Thoracic aorta (tissue), 2 donors: ENCODE data around the gene ACR. TPM values are rescaled to one million over a fixed set of nuclear protein-coding genes. Genes with fewer than 3 reads are reported as not detected.

Experiments
- ATAC-seq: fragments of 150-250 bp; one replicate; pipeline ENCODE4 v1.8.0; 2017; ENCODE audit warnings: low read depth; ENCODE audit not compliant: insufficient number of reproducible peaks, low FRiP score
- DNase-seq: peaks from one replicate; pipeline ENCODE4 v3.0.0-alpha.2; 2020; ENCODE audit warnings: low spot score
- H3K27ac ChIP-seq, 2 donors: fragments of 200-600 bp; sonication (generic); 1 replicate in 1 of 2; 2 replicates in 1 of 2; pipeline ENCODE4 v1.5.1; 2016; ENCODE audit warnings: mild to moderate bottlenecking in 2 of 2, moderate library complexity in 2 of 2
- H3K27me3 ChIP-seq: fragments of 200-600 bp; sonication (generic); replicated peaks from 2 replicates; pipeline ENCODE4 v1.6.0; 2016; ENCODE audit warnings: mild to moderate bottlenecking; ENCODE audit not compliant: insufficient read depth
- H3K36me3 ChIP-seq: fragments of 200-600 bp; sonication (generic); one replicate; pipeline ENCODE4 v1.5.1; 2016
- H3K4me1 ChIP-seq, 2 donors: fragments of 200-600 bp; sonication (generic); 1 replicate in 1 of 2; 2 replicates in 1 of 2; pipeline versions ENCODE4 v1.5.1 to v1.6.0; 2016; ENCODE audit warnings: low read depth in 2 of 2, mild to moderate bottlenecking in 1 of 2; ENCODE audit not compliant: control insufficient read depth in 1 of 2
- H3K4me3 ChIP-seq: fragments of 200-600 bp; sonication (generic); 2 replicates; pipeline ENCODE4 v1.5.1; 2016; ENCODE audit warnings: mild to moderate bottlenecking
- H3K9me3 ChIP-seq: fragments of 200-600 bp; sonication (generic); 2 replicates; pipeline ENCODE4 v1.5.1; 2016
- total RNA-seq, 2 donors: library from RNA; depleted of rRNA; stranded (reverse); fragments of >200 nt; gene quantifications; one replicate each; pipeline versions ENCODE4 v1.1.0 to v1.2.3, GENCODE V29; 2016
- TF ChIP-seq, protein P1 (sequence below): fragments of 200-600 bp; sonication (generic); IDR thresholded peaks from one replicate; pipeline ENCODE4 v1.5.1; 2019; ENCODE audit warnings: antibody characterized with exemption

ACR gene
- total RNA-seq, 2 donors from 2014 or later, result not detected

DNA sequence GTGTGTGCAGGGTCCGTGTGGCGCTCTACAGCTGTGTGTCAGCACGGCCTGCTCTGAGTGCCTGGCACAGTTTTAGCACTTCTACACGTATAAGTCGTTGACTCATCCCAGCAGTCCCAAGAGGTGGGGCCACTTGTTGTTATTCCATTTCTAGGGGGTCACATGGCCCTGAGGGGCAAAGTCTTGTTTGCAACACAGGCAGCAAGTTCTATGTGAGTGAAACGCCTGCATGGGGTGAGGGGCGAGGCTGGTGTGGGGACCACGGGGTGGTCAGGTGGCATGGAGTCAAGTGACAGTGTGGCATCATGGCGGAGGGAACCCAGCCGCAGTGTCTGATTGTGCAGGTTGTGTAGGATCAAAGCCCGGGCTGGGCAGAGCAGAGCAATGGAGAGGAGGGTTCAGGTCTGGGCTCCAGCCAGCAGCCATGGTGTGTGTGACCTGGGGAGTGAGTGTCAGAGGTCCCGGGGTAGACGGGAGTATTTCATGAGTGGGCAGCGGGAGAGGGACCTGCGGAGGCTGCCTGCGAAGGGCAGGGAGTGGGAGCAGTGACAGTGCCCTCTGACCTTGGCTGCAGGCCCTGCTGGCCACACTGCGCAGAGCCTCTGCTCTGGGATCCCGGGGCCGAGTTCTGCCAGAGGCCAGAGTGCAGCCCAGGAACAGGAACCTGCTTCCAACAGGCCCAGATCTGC, 37.5 kb upstream of the ACR start:
- no peak for ATAC-seq
- no peak for DNase-seq
- TF ChIP-seq, protein P1, sequence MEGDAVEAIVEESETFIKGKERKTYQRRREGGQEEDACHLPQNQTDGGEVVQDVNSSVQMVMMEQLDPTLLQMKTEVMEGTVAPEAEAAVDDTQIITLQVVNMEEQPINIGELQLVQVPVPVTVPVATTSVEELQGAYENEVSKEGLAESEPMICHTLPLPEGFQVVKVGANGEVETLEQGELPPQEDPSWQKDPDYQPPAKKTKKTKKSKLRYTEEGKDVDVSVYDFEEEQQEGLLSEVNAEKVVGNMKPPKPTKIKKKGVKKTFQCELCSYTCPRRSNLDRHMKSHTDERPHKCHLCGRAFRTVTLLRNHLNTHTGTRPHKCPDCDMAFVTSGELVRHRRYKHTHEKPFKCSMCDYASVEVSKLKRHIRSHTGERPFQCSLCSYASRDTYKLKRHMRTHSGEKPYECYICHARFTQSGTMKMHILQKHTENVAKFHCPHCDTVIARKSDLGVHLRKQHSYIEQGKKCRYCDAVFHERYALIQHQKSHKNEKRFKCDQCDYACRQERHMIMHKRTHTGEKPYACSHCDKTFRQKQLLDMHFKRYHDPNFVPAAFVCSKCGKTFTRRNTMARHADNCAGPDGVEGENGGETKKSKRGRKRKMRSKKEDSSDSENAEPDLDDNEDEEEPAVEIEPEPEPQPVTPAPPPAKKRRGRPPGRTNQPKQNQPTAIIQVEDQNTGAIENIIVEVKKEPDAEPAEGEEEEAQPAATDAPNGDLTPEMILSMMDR, result no peak
- Histone ChIP-seq H3K9me3 (no peaks in the 10 kb centered on the region), H3K4me1 (peaks cover 0 to 4% of the 10 kb centered on the region in 2 donors), H3K36me3 (no peaks in the 10 kb centered on the region), H3K4me3 (no peak overlapping the region), H3K27ac (no peak overlapping the region), H3K27me3 (no peaks in the 10 kb centered on the region)

DNA sequence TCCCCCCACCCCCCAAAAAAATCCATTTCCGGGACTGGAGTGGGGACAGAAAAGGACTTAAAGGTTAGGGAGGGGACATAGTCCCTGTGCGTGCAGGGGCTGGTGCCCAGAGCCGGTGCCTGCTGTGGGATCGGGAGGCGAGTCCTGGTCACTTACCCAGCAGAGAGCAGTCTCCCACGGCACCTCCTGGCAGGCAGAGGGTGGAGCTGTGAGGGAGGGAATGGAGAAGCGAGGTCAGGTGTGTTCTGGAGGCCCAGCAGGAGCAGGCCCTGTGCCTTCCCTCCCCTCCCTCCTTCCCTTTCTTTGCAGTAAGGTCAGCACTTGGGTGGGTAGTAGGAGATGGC, 37.0 kb upstream of the ACR start:
- no peak overlapping the region for H3K27ac ChIP-seq
- ATAC-seq (no peak), DNase-seq (no peak)
- no peaks in the 10 kb centered on the region for H3K9me3 ChIP-seq
- H3K4me3 ChIP-seq, result no peak overlapping the region
- peaks cover 0 to 4% of the 10 kb centered on the region in 2 donors for H3K4me1 ChIP-seq
- TF ChIP-seq, protein P1, result no peak
- H3K27me3 ChIP-seq, result no peaks in the 10 kb centered on the region
- H3K36me3 ChIP-seq, result no peaks in the 10 kb centered on the region

DNA sequence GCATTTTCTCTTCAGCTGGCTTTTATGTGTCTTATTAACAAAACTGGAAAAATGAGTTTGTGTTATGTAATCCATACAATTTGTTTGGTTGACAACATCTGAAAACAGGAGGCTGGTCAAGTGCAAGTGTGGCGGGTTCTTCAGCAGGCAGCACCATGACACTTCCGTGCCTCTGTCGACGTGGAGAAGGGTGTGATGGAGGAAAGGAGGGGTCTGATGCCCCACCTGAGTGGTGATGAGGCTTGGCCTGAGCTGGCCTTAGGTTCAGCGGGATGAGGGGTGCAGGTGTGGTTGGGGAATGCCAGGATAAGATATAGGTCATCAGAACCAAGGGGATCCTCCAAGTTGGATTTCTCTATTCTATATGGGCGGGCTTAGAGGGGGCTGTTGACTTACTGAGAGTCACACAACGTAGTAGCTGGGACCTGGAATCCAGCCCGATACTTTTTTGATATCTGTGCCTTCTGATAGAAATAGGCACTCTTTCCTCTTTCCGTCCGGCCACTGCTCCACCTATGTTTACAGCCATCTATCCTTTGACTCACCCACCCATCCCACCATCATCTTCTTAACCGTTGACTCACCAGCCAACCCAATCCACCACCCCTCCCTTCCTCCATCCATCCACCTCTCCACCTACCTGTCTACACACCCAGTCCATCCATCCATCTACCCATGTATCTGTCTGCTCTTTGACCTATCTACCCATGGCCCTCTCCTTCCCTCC, 36.4 kb upstream of the ACR start:
- H3K4me1 ChIP-seq, result peaks cover 0 to 4% of the 10 kb centered on the region in 2 donors
- H3K27me3 ChIP-seq, result no peaks in the 10 kb centered on the region
- TF ChIP-seq, protein P1, result no peak
- DNase-seq (no peak), ATAC-seq (no peak)
- H3K36me3 ChIP-seq, result no peaks in the 10 kb centered on the region
- no peak overlapping the region for H3K27ac ChIP-seq
- no peak overlapping the region for H3K4me3 ChIP-seq
- no peaks in the 10 kb centered on the region for H3K9me3 ChIP-seq

DNA sequence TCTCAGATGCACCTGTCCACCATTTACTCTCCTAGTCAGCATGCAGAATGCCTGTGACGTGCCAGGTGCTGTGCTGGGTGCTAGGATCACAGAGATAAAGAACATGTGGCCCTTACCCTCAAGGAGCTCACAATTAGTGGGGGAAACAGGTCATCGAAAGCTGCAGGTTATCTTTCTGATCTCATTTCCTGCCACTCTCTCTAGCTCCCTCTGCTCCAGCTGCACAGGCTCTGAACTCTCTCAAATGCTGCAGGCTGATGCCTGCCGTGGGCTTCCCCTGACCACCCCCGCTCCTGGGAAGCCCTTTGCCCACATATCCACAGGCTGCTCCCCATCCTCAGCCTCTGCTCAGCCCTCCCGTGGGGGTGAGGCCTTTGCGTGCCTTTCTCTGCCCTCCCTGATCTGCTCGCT, 35.7 kb upstream of the ACR start:
- H3K4me3 ChIP-seq, result no peak overlapping the region
- DNase-seq (no peak), ATAC-seq (no peak)
- H3K4me1 ChIP-seq, result peaks cover 0 to 4% of the 10 kb centered on the region in 2 donors
- no peaks in the 10 kb centered on the region for H3K27me3 ChIP-seq
- TF ChIP-seq, protein P1, result no peak
- H3K27ac ChIP-seq, result no peak overlapping the region
- H3K36me3 ChIP-seq, result no peaks in the 10 kb centered on the region
- no peaks in the 10 kb centered on the region for H3K9me3 ChIP-seq

DNA sequence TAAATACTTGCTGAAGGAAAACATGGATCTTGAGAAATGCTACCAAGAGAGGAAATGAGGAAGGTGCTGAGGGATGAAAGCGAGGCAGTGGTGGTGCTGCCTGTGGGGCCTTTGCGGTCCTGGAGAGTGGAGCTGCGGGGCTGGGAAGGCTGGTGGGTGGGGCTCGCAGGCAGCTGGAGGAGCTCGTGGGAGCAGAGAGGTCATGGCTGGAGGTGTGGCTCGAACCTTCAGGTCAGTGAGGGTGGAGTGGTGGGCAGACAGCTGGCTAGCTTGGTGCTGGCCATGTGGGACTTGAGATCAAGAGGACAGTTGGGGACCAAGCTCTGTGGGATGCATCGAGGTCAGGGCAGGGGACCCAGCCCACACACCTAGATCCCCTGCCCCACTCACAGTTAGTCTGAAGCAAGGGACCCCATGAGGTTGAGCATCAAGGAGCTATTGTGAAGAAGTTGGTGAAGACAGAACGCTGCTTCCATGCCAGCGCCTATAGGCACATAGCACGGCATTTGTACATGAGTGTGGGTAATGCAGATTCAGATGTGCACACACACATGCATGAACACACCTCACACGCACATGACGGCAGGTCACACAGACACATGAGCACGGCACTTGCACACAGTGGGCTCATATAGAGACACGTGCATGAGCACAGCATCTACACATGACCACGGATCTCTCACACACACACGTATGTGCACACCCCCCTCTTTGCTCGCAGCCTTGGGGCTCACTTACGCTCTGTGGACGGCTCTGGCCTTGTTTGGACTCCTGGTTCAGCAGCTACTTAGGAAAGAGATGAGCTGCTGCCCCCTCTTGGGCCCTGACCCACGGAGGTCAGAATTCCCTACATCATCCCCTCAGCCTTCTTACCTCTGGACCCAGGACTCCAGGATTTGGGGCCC, 34.9 kb upstream of the ACR start:
- Histone ChIP-seq H3K4me3 (no peak overlapping the region), H3K27ac (no peak overlapping the region), H3K36me3 (no peaks in the 10 kb centered on the region), H3K4me1 (peaks cover 0 to under 1% of the 10 kb centered on the region in 2 donors), H3K27me3 (no peaks in the 10 kb centered on the region), H3K9me3 (no peaks in the 10 kb centered on the region)
- ATAC-seq (no peak), DNase-seq (no peak)
- TF ChIP-seq, protein P1, result no peak
